Skeletal muscle tissue (tissue), 4 donors: Measurements from ENCODE around the gene KLK2. TPM values are rescaled to one million over a fixed set of nuclear protein-coding genes. Genes with fewer than 3 reads are reported as not detected.

Experiments
- H3K27ac ChIP-seq: one replicate; pipeline ENCODE4 v1.7.0; 2013; ENCODE audit warnings: mild to moderate bottlenecking, low read depth, low read length, inconsistent platforms
- H3K27me3 ChIP-seq, 3 donors: one replicate each; pipeline ENCODE4 v1.7.0; 2013; ENCODE audit warnings: low read length in 3 of 3; ENCODE audit not compliant: control insufficient read depth in 3 of 3, insufficient read depth in 3 of 3
- H3K36me3 ChIP-seq, 3 donors: one replicate each; pipeline ENCODE4 v1.7.0; 2013; ENCODE audit warnings: low read length in 3 of 3; ENCODE audit not compliant: control insufficient read depth in 3 of 3, insufficient read depth in 3 of 3
- H3K4me1 ChIP-seq, 3 donors: one replicate each; pipeline ENCODE4 v1.7.0; 2013; ENCODE audit warnings: low read length in 3 of 3, mild to moderate bottlenecking in 3 of 3; ENCODE audit not compliant: control insufficient read depth in 3 of 3, insufficient read depth in 3 of 3
- H3K4me3 ChIP-seq, 3 donors: one replicate each; pipeline ENCODE4 v1.7.0; 2013; ENCODE audit warnings: low read length in 3 of 3
- H3K9ac ChIP-seq, 3 donors: one replicate each; pipeline ENCODE4 v1.7.0; 2013; ENCODE audit warnings: low read length in 3 of 3, mild to moderate bottlenecking in 3 of 3, moderate library complexity in 2 of 3, low read depth in 1 of 3
- H3K9me3 ChIP-seq, 3 donors: one replicate each; pipeline ENCODE4 v1.7.0; 2013; ENCODE audit warnings: low read length in 3 of 3; ENCODE audit not compliant: control insufficient read depth in 3 of 3
- total RNA-seq: library from RNA; depleted of rRNA; stranded (reverse); fragments of >200 nt; gene quantifications from one replicate; pipeline ENCODE4 v1.2.3, GENCODE V29; 2014
- donor health status: Osteomylitis.

Gene KLK2
- total RNA-seq, 1 donor from 2014 or later = not detected

DNA sequence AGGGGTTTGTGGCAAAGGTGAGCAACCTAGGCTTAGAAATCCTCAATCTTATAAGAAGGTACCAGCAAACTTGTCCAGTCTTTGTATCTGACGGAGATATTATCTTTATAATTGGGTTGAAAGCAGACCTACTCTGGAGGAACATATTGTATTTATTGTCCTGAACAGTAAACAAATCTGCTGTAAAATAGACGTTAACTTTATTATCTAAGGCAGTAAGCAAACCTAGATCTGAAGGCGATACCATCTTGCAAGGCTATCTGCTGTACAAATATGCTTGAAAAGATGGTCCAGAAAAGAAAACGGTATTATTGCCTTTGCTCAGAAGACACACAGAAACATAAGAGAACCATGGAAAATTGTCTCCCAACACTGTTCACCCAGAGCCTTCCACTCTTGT is 3.8 kb upstream of the KLK2 start:
- Histone ChIP-seq H3K27me3 (peaks cover 5 to 25% (median 14%) of the 10 kb centered on the region in 3 donors), H3K36me3 (no peaks in the 10 kb centered on the region), H3K4me1 (no peaks in the 10 kb centered on the region), H3K4me3 (no peak overlapping the region), H3K9ac (no peak overlapping the region), H3K27ac (no peak overlapping the region), H3K9me3 (peaks cover 0 to 3% (median 0%) of the 10 kb centered on the region in 3 donors)

GRCh38 chr19:50870417-50871089 is 2.7 kb upstream of the KLK2 start:
- no peaks in the 10 kb centered on the region for H3K36me3 ChIP-seq
- no peak overlapping the region for H3K9ac ChIP-seq
- H3K27ac ChIP-seq = no peak overlapping the region
- H3K27me3 ChIP-seq = peaks cover 11 to 34% (median 22%) of the 10 kb centered on the region in 3 donors
- H3K4me3 ChIP-seq = no peak overlapping the region
- H3K9me3 ChIP-seq = peaks cover 0 to 3% (median 0%) of the 10 kb centered on the region in 3 donors
- no peaks in the 10 kb centered on the region for H3K4me1 ChIP-seq

GRCh38 chr19:50874211-50874610 is 972 bp downstream of the KLK2 start:
- H3K4me3 ChIP-seq = no peak overlapping the region
- peaks cover 0 to 3% (median 0%) of the 10 kb centered on the region in 3 donors for H3K9me3 ChIP-seq
- no peak overlapping the region for H3K9ac ChIP-seq
- H3K27ac ChIP-seq = no peak overlapping the region
- H3K27me3 ChIP-seq = peaks cover 12 to 43% (median 30%) of the 10 kb centered on the region in 3 donors
- H3K4me1 ChIP-seq = no peaks in the 10 kb centered on the region
- no peaks in the 10 kb centered on the region for H3K36me3 ChIP-seq

- H3K9ac ChIP-seq = no peak overlapping the region
- peaks cover 10 to 40% (median 34%) of the 10 kb centered on the region in 3 donors for H3K27me3 ChIP-seq
- H3K9me3 ChIP-seq = no peaks in the 10 kb centered on the region
- H3K4me1 ChIP-seq = no peaks in the 10 kb centered on the region
- no peak overlapping the region for H3K4me3 ChIP-seq
- no peak overlapping the region for H3K27ac ChIP-seq
- H3K36me3 ChIP-seq = no peaks in the 10 kb centered on the region
These were observed 2.7 kb downstream of the KLK2 start for GRCh38 chr19:50875795-50876422.

- Histone ChIP-seq H3K36me3 (no peaks in the 10 kb centered on the region), H3K9ac (no peak overlapping the region), H3K9me3 (no peaks in the 10 kb centered on the region), H3K4me3 (no peak overlapping the region), H3K4me1 (no peaks in the 10 kb centered on the region), H3K27ac (no peak overlapping the region), H3K27me3 (peaks cover 10 to 42% (median 34%) of the 10 kb centered on the region in 3 donors)
These were observed 3.2 kb downstream of the KLK2 start for GRCh38 chr19:50876456-50876855.

DNA sequence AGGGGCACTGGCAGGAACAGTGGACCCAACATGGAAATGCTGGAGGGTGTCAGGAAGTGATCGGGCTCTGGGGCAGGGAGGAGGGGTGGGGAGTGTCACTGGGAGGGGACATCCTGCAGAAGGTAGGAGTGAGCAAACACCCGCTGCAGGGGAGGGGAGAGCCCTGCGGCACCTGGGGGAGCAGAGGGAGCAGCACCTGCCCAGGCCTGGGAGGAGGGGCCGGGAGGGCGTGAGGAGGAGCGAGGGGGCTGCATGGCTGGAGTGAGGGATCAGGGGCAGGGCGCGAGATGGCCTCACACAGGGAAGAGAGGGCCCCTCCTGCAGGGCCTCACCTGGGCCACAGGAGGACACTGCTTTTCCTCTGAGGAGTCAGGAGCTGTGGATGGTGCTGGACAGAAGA is 4.1 kb downstream of the KLK2 start:
- no peak overlapping the region for H3K4me3 ChIP-seq
- peaks cover 10 to 43% (median 34%) of the 10 kb centered on the region in 3 donors for H3K27me3 ChIP-seq
- H3K9me3 ChIP-seq = no peaks in the 10 kb centered on the region
- H3K27ac ChIP-seq = no peak overlapping the region
- no peak overlapping the region for H3K9ac ChIP-seq
- no peaks in the 10 kb centered on the region for H3K36me3 ChIP-seq
- no peaks in the 10 kb centered on the region for H3K4me1 ChIP-seq

DNA sequence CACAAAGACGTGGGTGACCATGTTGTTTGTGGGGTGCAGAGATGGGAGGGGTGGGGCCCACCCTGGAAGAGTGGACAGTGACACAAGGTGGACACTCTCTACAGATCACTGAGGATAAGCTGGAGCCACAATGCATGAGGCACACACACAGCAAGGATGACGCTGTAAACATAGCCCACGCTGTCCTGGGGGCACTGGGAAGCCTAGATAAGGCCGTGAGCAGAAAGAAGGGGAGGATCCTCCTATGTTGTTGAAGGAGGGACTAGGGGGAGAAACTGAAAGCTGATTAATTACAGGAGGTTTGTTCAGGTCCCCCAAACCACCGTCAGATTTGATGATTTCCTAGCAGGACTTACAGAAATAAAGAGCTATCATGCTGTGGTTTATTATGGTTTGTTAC is 5.6 kb downstream of the KLK2 start:
- Histone ChIP-seq H3K4me1 (no peaks in the 10 kb centered on the region), H3K9ac (no peak overlapping the region), H3K27me3 (peaks cover 10 to 46% (median 28%) of the 10 kb centered on the region in 3 donors), H3K27ac (no peak overlapping the region), H3K36me3 (no peaks in the 10 kb centered on the region), H3K4me3 (no peak overlapping the region), H3K9me3 (no peaks in the 10 kb centered on the region)

- Histone ChIP-seq H3K9ac (no peak overlapping the region), H3K9me3 (no peaks in the 10 kb centered on the region), H3K36me3 (no peaks in the 10 kb centered on the region), H3K4me3 (no peak overlapping the region), H3K4me1 (no peaks in the 10 kb centered on the region), H3K27me3 (peaks cover 5 to 34% (median 16%) of the 10 kb centered on the region in 3 donors), H3K27ac (no peak overlapping the region)
These were observed 7.0 kb downstream of the KLK2 start for GRCh38 chr19:50880241-50880640.

DNA sequence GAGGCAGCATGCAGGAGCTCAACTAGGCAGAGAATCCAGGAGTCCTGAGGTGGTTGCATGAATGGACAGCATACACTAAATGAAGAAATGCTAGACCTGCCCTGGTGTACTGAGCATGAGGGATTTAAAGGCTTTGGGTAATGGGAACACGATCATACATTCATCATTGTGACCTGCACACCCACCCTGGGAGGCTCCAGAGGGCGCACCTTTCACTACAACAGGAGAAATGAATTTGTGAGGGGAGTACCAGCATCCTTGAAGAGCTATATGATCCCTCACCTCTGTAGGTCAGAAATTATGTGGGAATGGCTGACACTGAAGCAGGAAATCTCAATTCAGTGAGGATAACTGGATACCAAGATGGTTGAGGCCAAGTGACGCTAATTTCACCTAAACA is 8.9 kb downstream of the KLK2 start:
- no peak overlapping the region for H3K27ac ChIP-seq
- peaks cover 3 to 24% (median 13%) of the 10 kb centered on the region in 3 donors for H3K27me3 ChIP-seq
- no peaks in the 10 kb centered on the region for H3K9me3 ChIP-seq
- H3K4me3 ChIP-seq = no peak overlapping the region
- H3K36me3 ChIP-seq = no peaks in the 10 kb centered on the region
- H3K9ac ChIP-seq = no peak overlapping the region
- no peaks in the 10 kb centered on the region for H3K4me1 ChIP-seq

DNA sequence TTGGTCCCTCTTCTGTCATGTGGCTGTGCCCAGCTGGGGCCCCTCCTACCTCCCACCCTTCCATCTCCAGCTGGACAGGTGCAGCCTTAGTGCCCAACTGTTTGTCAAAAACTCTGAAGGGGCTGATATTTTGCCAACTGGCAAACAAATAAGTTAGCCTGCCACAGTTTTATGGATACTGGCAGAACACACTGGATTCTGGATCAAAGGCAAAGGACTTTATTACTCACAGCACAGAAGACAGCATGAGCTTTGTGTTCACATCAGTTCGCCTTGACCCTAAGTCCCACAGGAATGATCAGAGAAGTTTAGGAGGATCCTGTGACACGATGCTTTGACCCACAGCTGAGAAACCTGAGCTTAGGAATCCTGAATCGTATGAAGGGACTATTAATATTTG is 16.4 kb downstream of the KLK2 start:
- no peak overlapping the region for H3K27ac ChIP-seq
- no peaks in the 10 kb centered on the region for H3K36me3 ChIP-seq
- peaks cover 0 to 11% (median 6%) of the 10 kb centered on the region in 3 donors for H3K27me3 ChIP-seq

More for the DNA sequence above, 16.4 kb downstream of the KLK2 start:
- H3K4me3 ChIP-seq = no peak overlapping the region
- no peaks in the 10 kb centered on the region for H3K9me3 ChIP-seq
- no peak overlapping the region for H3K9ac ChIP-seq
- H3K4me1 ChIP-seq = peaks cover 0 to 2% (median 0%) of the 10 kb centered on the region in 3 donors
